Lower lobe of right lung (tissue), 2 donors: ENCODE measurements around the gene UBE2F. TPM values are rescaled to one million over a fixed set of nuclear protein-coding genes. Genes with fewer than 3 reads are reported as not detected.
"Not testable (repeated sequence)": the region's sequence is repeated elsewhere in the genome, so short reads cannot be mapped to it uniquely, and the experiment has no call there.

Source experiments
- ATAC-seq, 2 donors: fragments of 200-7000 bp; cut with Tn5 transposase; one replicate each; pipeline ENCODE4 v1.9.1; 2020 to 2022; ENCODE audit warnings: mild to moderate bottlenecking in 2 of 2, moderate library complexity in 2 of 2
- DNase-seq: peaks from one replicate; pipeline ENCODE4 v3.0.0-alpha.2; 2020
- H3K27ac ChIP-seq: fragments of 200-600 bp; one replicate; pipeline ENCODE4 v1.8.0; 2022
- H3K27me3 ChIP-seq: fragments of 200-600 bp; one replicate; pipeline ENCODE4 v1.8.0; 2022; ENCODE audit warnings: low read depth
- H3K36me3 ChIP-seq: fragments of 200-600 bp; one replicate; pipeline ENCODE4 v1.8.0; 2022; ENCODE audit warnings: mild to moderate bottlenecking
- H3K4me1 ChIP-seq: fragments of 200-600 bp; one replicate; pipeline ENCODE4 v1.8.0; 2022
- H3K4me3 ChIP-seq: fragments of 200-600 bp; one replicate; pipeline ENCODE4 v1.8.0; 2022; ENCODE audit warnings: mild to moderate bottlenecking
- H3K9me3 ChIP-seq: fragments of 200-600 bp; one replicate; pipeline ENCODE4 v1.8.0; 2022
- CTCF ChIP-seq: fragments of 200-600 bp; IDR thresholded peaks from one replicate; pipeline ENCODE4 v1.8.0; 2022; ENCODE audit warnings: antibody characterized with exemption, mild to moderate bottlenecking
- intact Hi-C: fragments of 100-400 bp; cut with DNase I; formaldehyde crosslinking; loops from one replicate; pipeline ENCODE4 v1.11.0; 2022
- total RNA-seq: library from RNA; stranded (reverse); fragmentation: NEBNext Ultra II Directional; extraction: Animal tissue kit (Norgen Biotek cat#: 25700); gene quantifications from one replicate; pipeline ENCODE4 v1.2.1, GENCODE V29; 2021
- donor health status: DM: no; HTN: yes; CAD: no; lungs with severe emphysema.

The UBE2F gene
- total RNA-seq, 1 donor from 2014 or later: 59.5 TPM

- no peaks in the 10 kb centered on the region for H3K4me1 ChIP-seq
- H3K27me3 ChIP-seq: peaks cover 6% of the 10 kb centered on the region
- ATAC-seq (no peak), DNase-seq (no peak)
- intact Hi-C loops: no loop called here
- no peaks in the 10 kb centered on the region for H3K36me3 ChIP-seq
- no peak for TF ChIP-seq CTCF
- H3K4me3 ChIP-seq: no peak overlapping the region
- H3K9me3 ChIP-seq: peaks cover 7% of the 10 kb centered on the region
- H3K27ac ChIP-seq: no peak overlapping the region
Observed at GRCh38 chr2:238053191-238053776, 86.5 kb downstream of the UBE2F start.

DNA sequence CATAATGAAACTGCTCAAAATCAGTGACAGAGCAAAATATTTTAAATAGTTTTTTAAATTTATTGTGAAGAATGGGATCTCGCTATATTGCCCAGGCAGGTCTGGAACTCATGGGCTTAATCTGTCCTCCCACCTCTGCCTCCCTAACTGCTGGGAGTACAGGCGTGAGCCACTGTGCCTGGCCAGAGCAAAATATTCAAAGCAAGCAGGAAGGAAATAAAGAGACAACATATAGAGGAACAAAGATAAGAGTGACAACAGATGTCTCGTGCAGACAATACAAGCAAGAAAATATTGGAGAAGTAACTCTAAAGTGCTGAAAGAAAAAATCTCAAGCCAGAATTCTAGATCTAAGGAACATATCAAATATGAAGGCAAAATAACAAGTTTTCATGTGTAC is 89.0 kb downstream of the UBE2F start:
- H3K4me1 ChIP-seq: peaks cover 8% of the 10 kb centered on the region
- TF ChIP-seq CTCF: no peak
- H3K27me3 ChIP-seq: peaks cover 6% of the 10 kb centered on the region
- H3K36me3 ChIP-seq: no peaks in the 10 kb centered on the region
- no peak overlapping the region for H3K27ac ChIP-seq
- no peak overlapping the region for H3K4me3 ChIP-seq
- intact Hi-C loops: no loop called here
- no peaks in the 10 kb centered on the region for H3K9me3 ChIP-seq
- DNase-seq: no peak
- ATAC-seq: no peak

DNA sequence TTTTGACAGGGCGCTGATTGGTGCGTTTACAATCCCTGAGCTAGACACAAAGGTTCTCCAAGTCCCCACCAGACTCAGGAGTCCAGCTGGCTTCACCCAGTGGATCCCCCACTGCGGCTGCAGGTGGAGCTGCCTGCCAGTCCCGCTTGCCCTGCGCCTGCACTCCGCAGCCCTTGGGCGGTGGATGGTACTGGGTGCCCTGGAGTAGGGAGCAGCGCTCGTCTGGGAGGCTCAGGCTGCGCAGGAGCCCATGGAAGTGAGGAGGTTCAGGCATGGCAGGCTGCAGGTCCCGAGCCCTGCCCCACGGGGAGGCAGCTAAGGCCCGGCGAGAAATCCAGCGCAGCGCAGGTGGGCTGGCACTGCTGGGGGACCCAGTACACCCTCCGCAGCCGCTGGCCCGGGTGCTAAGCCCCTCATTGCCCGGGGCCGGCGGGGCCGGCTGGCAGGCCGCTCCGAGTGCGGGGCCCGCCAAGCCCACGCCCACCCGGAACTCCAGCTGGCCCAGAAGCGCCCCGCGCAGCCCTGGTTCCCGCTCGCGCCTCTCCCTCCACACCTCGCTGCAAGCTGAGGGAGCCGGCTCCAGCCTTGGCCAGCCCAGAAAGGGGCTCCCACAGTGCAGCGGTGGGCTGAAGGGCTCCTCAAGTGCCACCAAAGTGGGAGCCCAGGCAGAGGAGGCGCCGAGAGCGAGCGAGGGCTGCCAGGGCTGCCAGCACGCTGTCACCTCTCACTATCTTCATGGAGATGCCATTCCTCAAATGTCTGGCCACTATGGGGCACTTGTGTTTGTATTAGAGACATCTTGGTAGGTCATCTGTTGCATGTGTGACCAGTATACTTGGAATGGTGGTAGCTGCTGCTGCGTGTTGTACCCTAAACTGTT is 91.1 kb downstream of the UBE2F start:
- DNase-seq, H3K27ac ChIP-seq, H3K4me3 ChIP-seq, ATAC-seq, intact Hi-C loops, H3K36me3 ChIP-seq, H3K9me3 ChIP-seq, H3K27me3 ChIP-seq: not testable (repeated sequence)
- H3K4me1 ChIP-seq: peaks cover 18% of the 10 kb centered on the region

DNA sequence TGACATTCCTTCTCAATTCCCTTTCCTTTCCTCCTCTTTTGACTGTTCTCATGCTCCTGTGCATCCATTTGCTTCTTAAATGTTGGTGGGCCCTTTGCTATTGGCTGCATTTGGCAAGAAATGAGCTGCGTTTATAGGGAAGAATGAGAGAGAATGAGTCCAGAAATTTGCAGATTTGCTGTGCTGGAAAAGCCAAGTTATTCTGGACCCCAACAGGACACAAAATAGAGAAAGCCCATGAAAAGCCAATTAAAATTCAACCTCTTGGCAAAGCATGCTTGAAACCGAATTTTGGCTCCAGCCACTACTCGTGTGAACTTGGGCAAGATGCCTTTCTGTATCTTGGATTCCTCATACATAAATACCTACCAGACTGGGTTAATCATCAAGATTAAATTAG is 92.7 kb downstream of the UBE2F start:
- H3K27ac ChIP-seq: no peak overlapping the region
- peak overlapping the region; percentile 96 for H3K4me3 ChIP-seq
- DNase-seq (no peak), ATAC-seq (no peak)
- peaks cover under 1% of the 10 kb centered on the region for H3K36me3 ChIP-seq
- TF ChIP-seq CTCF: no peak
- intact Hi-C loops: no loop called here
- peaks cover 18% of the 10 kb centered on the region for H3K4me1 ChIP-seq
- H3K27me3 ChIP-seq: peaks cover 6% of the 10 kb centered on the region
- H3K9me3 ChIP-seq: no peaks in the 10 kb centered on the region

DNA sequence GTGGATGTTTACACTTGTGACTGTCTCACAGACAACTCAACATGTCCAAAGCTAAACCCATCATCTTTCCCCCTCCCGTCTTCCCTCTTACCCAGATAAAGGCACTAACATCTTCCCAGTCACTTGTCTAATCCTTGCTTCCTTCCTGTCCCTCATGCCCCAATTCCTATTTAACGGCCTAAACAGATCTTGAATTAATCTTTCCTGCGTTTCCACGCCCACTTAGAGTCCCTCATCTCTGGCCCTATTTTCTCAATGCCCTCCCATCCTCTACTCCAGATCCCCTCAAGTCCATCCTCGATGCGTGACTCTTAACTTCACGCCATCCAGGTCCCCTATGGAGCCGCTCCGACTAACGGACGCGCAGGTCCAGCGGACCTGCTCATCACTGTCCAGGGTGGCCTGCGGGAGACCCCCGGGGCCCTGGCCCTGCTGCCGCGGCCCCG is 93.3 kb downstream of the UBE2F start:
- intact Hi-C loops: no loop called here
- DNase-seq: no peak
- no peak for ATAC-seq

More for the DNA sequence above, 93.3 kb downstream of the UBE2F start:
- peak overlapping the region; percentile 96 for H3K4me3 ChIP-seq
- H3K9me3 ChIP-seq: no peaks in the 10 kb centered on the region
- no peak for TF ChIP-seq CTCF
- peaks cover 6% of the 10 kb centered on the region for H3K36me3 ChIP-seq
- H3K27me3 ChIP-seq: peaks cover 3% of the 10 kb centered on the region
- peaks cover 18% of the 10 kb centered on the region for H3K4me1 ChIP-seq
- peak overlapping the region; percentile 90 for H3K27ac ChIP-seq
